GM12892 (cell line): ENCODE measurements around the gene TNFRSF13B.
A peak's percentile ranks its signal among the peaks of the same experiment; 100 is the strongest.
"Not testable (repeated sequence)": the region's sequence is repeated elsewhere in the genome, so short reads cannot be mapped to it uniquely, and the experiment has no call there.

Experiments
- DNase-seq: peaks from one replicate; pipeline ENCODE4 v3.0.0; 2011; ENCODE audit not compliant: insufficient read length
- FAIRE-seq: peaks from 2 replicates; lab custom pipeline; 2011; peaks lifted over from hg19 to GRCh38; lab: Jason Lieb, UNC
- POLR2A ChIP-seq: IDR thresholded peaks from 2 replicates; pipeline ENCODE4 v1.6.1; 2011; ENCODE audit warnings: low read depth, low read length, control low read depth
- POLR2AphosphoS5 ChIP-seq: IDR thresholded peaks from 2 replicates; pipeline ENCODE4 v1.6.1; 2011; ENCODE audit warnings: low read depth, low read length, control low read depth
- TAF1 ChIP-seq: IDR thresholded peaks from 2 replicates; pipeline ENCODE4 v1.6.1; 2011; ENCODE audit warnings: low read depth, mild to moderate bottlenecking, control low read depth, low read length, borderline replicate concordance

The TNFRSF13B gene

GRCh38 chr17:16997514-16998429, 25.9 kb upstream of the TNFRSF13B start:
- DNase-seq (no peak), FAIRE-seq (no peak)

GRCh38 chr17:16996726-16997125, 24.8 kb upstream of the TNFRSF13B start:
- not testable (repeated sequence) for FAIRE-seq, DNase-seq

More at GRCh38 chr17:16997514-16998429, 25.9 kb upstream of the TNFRSF13B start:
- TF ChIP-seq TAF1 (no peak), POLR2AphosphoS5 (no peak), POLR2A (no peak)

- no peak for FAIRE-seq
- no peak for DNase-seq
- TF ChIP-seq POLR2AphosphoS5 (no peak), TAF1 (no peak), POLR2A (no peak)
Observed at GRCh38 chr17:16995930-16996329, 24.0 kb upstream of the TNFRSF13B start.

GRCh38 chr17:16994631-16995030, 22.7 kb upstream of the TNFRSF13B start:
- TF ChIP-seq TAF1 (no peak), POLR2AphosphoS5 (no peak), POLR2A (no peak)
- FAIRE-seq = no peak
- no peak for DNase-seq

- DNase-seq (peak; percentile 71), FAIRE-seq (peak; percentile 94)
- TF ChIP-seq POLR2A = no peak
- no peak for TF ChIP-seq TAF1
- TF ChIP-seq POLR2AphosphoS5 = no peak
Observed at GRCh38 chr17:16991349-16992009, 19.6 kb upstream of the TNFRSF13B start.

GRCh38 chr17:16989953-16990860, 18.3 kb upstream of the TNFRSF13B start:
- TF ChIP-seq POLR2A (no peak), POLR2AphosphoS5 (no peak), TAF1 (no peak)
- FAIRE-seq = no peak
- DNase-seq = no peak

- FAIRE-seq (no peak), DNase-seq (no peak)
- TF ChIP-seq POLR2AphosphoS5 = peak; percentile 12; the same call in 1 of the 2 replicates
- TF ChIP-seq POLR2A = 0 out of 2 replicates have a peak, but pooled peaks have one; percentile 10
- TF ChIP-seq TAF1 = no peak
Observed at GRCh38 chr17:16989230-16989952, 17.5 kb upstream of the TNFRSF13B start.

- FAIRE-seq (no peak), DNase-seq (no peak)
- TF ChIP-seq POLR2A = peak; percentile 50; the same call in 1 of the 2 replicates
- no peak for TF ChIP-seq TAF1
- peak; percentile 68; the same call in 1 of the 2 replicates for TF ChIP-seq POLR2AphosphoS5
Observed at GRCh38 chr17:16988749-16989229, 16.9 kb upstream of the TNFRSF13B start.

GRCh38 chr17:16987830-16988601, 16.1 kb upstream of the TNFRSF13B start:
- DNase-seq (peak; percentile 86), FAIRE-seq (peak; percentile 100)
- TF ChIP-seq POLR2A = peak; percentile 77
- peak; percentile 90 for TF ChIP-seq POLR2AphosphoS5
- peak; percentile 81; the same call in 1 of the 2 replicates for TF ChIP-seq TAF1

GRCh38 chr17:16987066-16987829, 15.3 kb upstream of the TNFRSF13B start:
- FAIRE-seq (peak; percentile 50), DNase-seq (no peak)
- TF ChIP-seq POLR2AphosphoS5 (no peak), POLR2A (no peak), TAF1 (no peak)
